Gastrocnemius medialis (tissue), 4 donors: ENCODE data around the gene DGKZ.

ENCODE experiments used
- CTCF ChIP-seq, 5 experiments: fragments of 450-650 bp in 3 of 5; fragments of 200-600 bp in 2 of 5; sonication (generic) in 2 of 5; IDR thresholded peaks in 4 of 5; conservative IDR thresholded peaks in 1 of 5; 1 replicate in 4 of 5; 2 replicates in 1 of 5; pipeline ENCODE4 v1.5.1; 2016 to 2019; ENCODE audit warnings: antibody characterized with exemption in 5 of 5, mild to moderate bottlenecking in 3 of 5, moderate library complexity in 3 of 5
- POLR2A ChIP-seq, 2 donors: fragments of 450-650 bp; IDR thresholded peaks; one replicate each; pipeline ENCODE4 v1.6.1; 2017; ENCODE audit warnings: antibody characterized with exemption in 2 of 2, mild to moderate bottlenecking in 2 of 2, moderate library complexity in 2 of 2

DNA sequence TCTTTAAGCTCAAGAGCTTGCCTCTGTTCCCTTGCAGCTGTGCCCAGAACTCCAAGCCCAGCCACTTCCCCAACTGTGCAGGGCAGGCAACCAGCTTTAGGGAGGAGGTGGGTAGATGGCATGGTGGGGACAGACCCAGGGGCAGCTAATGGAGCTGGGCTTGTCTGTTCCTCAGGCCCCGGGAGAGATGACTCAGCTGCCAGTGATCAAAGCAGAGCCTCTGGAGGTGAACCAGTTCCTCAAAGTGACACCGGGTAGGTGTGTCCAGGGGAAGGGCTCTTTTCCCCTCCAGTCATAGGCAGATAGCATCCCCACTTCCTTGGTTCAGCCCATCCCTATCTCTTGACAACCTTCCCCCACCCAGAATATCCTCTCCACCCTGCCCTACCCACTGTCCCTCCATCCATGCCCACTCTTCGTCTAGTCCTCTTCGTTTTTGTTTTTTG lies 37.4 kb upstream of the DGKZ start:
- TF ChIP-seq CTCF (IDR thresholded peaks at IDR 0.05 in 4 of 5, conservative IDR thresholded peaks at IDR 0.05 in 1 of 5) = no peak
- no peak for TF ChIP-seq POLR2A (IDR thresholded peaks at IDR 0.05)
